Measurements from ENCODE around the gene STPG4. TPM values are rescaled to one million over a fixed set of nuclear protein-coding genes. Genes with fewer than 3 reads are reported as not detected.
A peak's percentile ranks its signal among the peaks of the same experiment; 100 is the strongest.

The STPG4 gene
- total RNA-seq, 2 donors from 2014 or later: 0.15 to 0.42 TPM

DNA sequence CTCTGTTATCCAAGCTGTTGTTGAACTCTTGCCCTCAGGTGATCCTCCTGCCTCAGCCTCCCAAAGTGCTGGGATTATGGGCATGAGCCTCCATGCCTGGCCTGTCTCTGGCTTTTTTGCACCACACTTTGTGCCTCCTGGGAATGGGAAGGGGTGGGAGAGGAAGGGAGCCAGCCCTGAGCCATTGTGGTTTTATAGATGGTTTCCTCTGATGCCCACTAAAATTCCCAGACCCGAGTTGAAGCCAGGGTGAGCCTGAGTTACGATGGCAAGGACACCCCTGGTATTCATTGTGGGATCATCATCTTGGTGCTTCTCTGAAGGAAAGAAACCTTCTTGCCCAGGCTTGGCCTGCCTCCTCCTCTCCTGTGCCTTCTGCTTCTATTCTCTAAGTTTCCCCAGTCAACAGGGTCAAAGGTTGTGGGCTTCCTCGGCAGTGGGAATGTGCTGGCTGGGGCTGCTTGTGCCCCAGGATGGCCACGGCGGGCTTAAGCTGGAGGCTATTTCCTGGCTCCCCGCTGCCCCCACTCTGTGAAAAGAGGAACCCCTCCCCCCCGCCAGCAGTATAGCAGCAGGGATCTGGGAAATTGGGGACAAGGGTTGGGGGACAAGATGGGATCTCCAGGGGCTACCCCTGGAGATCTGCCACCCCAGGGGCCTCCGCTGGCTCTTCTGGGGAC lies 106.2 kb downstream of the STPG4 start:
- no peak for DNase-seq
- no peak overlapping the region for H3K4me3 Mint-ChIP-seq
- H3K9ac ChIP-seq (ENCODE audit: extremely low read depth, low read length, poor library complexity, severe bottlenecking): no peak overlapping the region
- H3K4me3 ChIP-seq (ENCODE audit: low read length): no peak overlapping the region
- peaks cover 5% of the 10 kb centered on the region for H3K27me3 Mint-ChIP-seq (ENCODE audit: insufficient read depth)
- no peaks in the 10 kb centered on the region for H3K27me3 ChIP-seq (ENCODE audit: control insufficient read depth, insufficient read depth, low read length, poor library complexity, severe bottlenecking)
- no peaks in the 10 kb centered on the region for H3K9me3 ChIP-seq (ENCODE audit: control insufficient read depth, low read length)
- H3K36me3 ChIP-seq (ENCODE audit: control insufficient read depth, insufficient read depth, low read length): no peaks in the 10 kb centered on the region
- no peak overlapping the region for H3K27ac Mint-ChIP-seq
- no peak overlapping the region for H3K27ac ChIP-seq (ENCODE audit: low read depth, low read length)
- H3K4me1 Mint-ChIP-seq: peaks cover 2% of the 10 kb centered on the region
- H3K36me3 Mint-ChIP-seq (ENCODE audit: low read depth): peaks cover 12% of the 10 kb centered on the region
- WGBS, 2 experiments (ENCODE audit: insufficient coverage in 1 of 2, insufficient read length in 1 of 2): 88 to 93% methylated on average over 3 to 8 of the region's 8 CpGs
- TF ChIP-seq, protein P1, sequence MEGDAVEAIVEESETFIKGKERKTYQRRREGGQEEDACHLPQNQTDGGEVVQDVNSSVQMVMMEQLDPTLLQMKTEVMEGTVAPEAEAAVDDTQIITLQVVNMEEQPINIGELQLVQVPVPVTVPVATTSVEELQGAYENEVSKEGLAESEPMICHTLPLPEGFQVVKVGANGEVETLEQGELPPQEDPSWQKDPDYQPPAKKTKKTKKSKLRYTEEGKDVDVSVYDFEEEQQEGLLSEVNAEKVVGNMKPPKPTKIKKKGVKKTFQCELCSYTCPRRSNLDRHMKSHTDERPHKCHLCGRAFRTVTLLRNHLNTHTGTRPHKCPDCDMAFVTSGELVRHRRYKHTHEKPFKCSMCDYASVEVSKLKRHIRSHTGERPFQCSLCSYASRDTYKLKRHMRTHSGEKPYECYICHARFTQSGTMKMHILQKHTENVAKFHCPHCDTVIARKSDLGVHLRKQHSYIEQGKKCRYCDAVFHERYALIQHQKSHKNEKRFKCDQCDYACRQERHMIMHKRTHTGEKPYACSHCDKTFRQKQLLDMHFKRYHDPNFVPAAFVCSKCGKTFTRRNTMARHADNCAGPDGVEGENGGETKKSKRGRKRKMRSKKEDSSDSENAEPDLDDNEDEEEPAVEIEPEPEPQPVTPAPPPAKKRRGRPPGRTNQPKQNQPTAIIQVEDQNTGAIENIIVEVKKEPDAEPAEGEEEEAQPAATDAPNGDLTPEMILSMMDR (conservative IDR thresholded peaks at IDR 0.05): no peak
- no peaks in the 10 kb centered on the region for H3K4me1 ChIP-seq (ENCODE audit: control insufficient read depth, insufficient read depth, low read length)
- H3K9me3 Mint-ChIP-seq: no peaks in the 10 kb centered on the region

DNA sequence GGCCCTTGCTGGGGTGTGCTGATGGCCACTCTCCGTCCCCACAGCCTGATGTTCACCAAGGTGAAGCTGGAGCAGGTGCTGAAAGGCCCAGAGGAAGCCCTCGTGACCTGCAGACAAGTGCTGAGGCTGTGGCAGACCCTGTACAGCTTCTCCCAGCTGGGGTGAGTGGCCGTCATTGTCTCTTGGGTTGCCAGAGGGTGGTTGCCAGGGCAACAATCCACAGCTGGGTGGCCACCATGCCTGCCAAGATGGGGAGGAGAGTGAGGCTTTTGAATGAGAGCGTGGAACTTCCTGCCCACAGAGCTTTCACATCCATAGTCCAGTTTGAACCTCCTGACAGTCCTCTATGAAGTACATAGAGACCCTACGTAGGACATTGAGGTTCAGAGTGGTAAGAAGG lies 108.8 kb downstream of the STPG4 start:
- no peak overlapping the region for H3K9ac ChIP-seq (ENCODE audit: extremely low read depth, low read length, poor library complexity, severe bottlenecking)
- H3K9me3 ChIP-seq (ENCODE audit: control insufficient read depth, low read length): no peaks in the 10 kb centered on the region
- Mint-ChIP-seq H3K9me3 (no peaks in the 10 kb centered on the region), H3K4me1 (peaks cover 21% of the 10 kb centered on the region), H3K27ac (no peak overlapping the region), H3K4me3 (no peak overlapping the region), H3K27me3 (ENCODE audit: insufficient read depth) (peaks cover 8% of the 10 kb centered on the region), H3K36me3 (ENCODE audit: low read depth) (peaks cover 11% of the 10 kb centered on the region)
- no peaks in the 10 kb centered on the region for H3K27me3 ChIP-seq (ENCODE audit: control insufficient read depth, insufficient read depth, low read length, poor library complexity, severe bottlenecking)
- H3K4me1 ChIP-seq (ENCODE audit: control insufficient read depth, insufficient read depth, low read length): peaks cover 10% of the 10 kb centered on the region
- no peak for DNase-seq
- TF ChIP-seq, protein P1 (conservative IDR thresholded peaks at IDR 0.05): no peak
- peak overlapping the region; percentile 47 for H3K27ac ChIP-seq (ENCODE audit: low read depth, low read length)
- H3K4me3 ChIP-seq (ENCODE audit: low read length): no peak overlapping the region
- 82 to 90% methylated on average over 2 to 5 of the region's 5 CpGs for WGBS, 2 experiments (ENCODE audit: insufficient coverage in 1 of 2, insufficient read length in 1 of 2)
- no peaks in the 10 kb centered on the region for H3K36me3 ChIP-seq (ENCODE audit: control insufficient read depth, insufficient read depth, low read length)

DNA sequence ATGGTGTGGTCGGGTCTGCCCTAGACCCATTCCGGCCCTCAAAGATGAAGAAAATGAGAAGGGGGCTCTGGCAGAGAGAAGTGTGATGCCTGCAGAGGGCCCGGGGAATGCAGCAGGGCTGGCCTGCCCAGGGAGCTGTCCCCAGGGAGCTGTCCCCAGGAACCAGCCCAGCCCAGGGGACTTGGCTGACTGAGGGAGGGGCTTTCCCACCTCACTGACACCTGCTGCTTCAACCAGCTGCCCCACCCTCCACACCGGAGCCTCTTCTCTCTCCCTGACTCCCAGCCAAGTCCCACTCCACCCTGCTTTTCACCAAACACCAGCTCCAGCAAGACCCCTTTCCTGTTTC lies 111.2 kb downstream of the STPG4 start:
- H3K4me1 Mint-ChIP-seq: peaks cover 30% of the 10 kb centered on the region
- Histone ChIP-seq H3K27me3 (ENCODE audit: control insufficient read depth, insufficient read depth, low read length, poor library complexity, severe bottlenecking) (no peaks in the 10 kb centered on the region), H3K27ac (ENCODE audit: low read depth, low read length) (no peak overlapping the region), H3K4me1 (ENCODE audit: control insufficient read depth, insufficient read depth, low read length) (peaks cover 12% of the 10 kb centered on the region), H3K9ac (ENCODE audit: extremely low read depth, low read length, poor library complexity, severe bottlenecking) (no peak overlapping the region), H3K9me3 (ENCODE audit: control insufficient read depth, low read length) (no peaks in the 10 kb centered on the region), H3K4me3 (ENCODE audit: low read length) (no peak overlapping the region), H3K36me3 (ENCODE audit: control insufficient read depth, insufficient read depth, low read length) (no peaks in the 10 kb centered on the region)
- H3K4me3 Mint-ChIP-seq: no peak overlapping the region
- TF ChIP-seq, protein P1 (conservative IDR thresholded peaks at IDR 0.05): no peak
- peaks cover 8% of the 10 kb centered on the region for H3K27me3 Mint-ChIP-seq (ENCODE audit: insufficient read depth)
- H3K9me3 Mint-ChIP-seq: no peaks in the 10 kb centered on the region
- DNase-seq: no peak
- H3K36me3 Mint-ChIP-seq (ENCODE audit: low read depth): peaks cover 11% of the 10 kb centered on the region
- 71 to 85% methylated on average over 1 to 4 of the region's 4 CpGs for WGBS, 2 experiments (ENCODE audit: insufficient coverage in 1 of 2, insufficient read length in 1 of 2)
- H3K27ac Mint-ChIP-seq: no peak overlapping the region
